GM21423 (cell line): Measurements from ENCODE around the gene HNRNPH1.
"Not testable (repeated sequence)": the region's sequence is repeated elsewhere in the genome, so short reads cannot be mapped to it uniquely, and the experiment has no call there.

ENCODE experiments used
- ATAC-seq: cut with Tn5 transposase; IDR thresholded peaks from one replicate; pipeline ENCODE4 v1.9.1; 2021; ENCODE audit warnings: mild to moderate bottlenecking, moderate library complexity; ENCODE audit not compliant: unreplicated experiment

HNRNPH1 gene, protein sequence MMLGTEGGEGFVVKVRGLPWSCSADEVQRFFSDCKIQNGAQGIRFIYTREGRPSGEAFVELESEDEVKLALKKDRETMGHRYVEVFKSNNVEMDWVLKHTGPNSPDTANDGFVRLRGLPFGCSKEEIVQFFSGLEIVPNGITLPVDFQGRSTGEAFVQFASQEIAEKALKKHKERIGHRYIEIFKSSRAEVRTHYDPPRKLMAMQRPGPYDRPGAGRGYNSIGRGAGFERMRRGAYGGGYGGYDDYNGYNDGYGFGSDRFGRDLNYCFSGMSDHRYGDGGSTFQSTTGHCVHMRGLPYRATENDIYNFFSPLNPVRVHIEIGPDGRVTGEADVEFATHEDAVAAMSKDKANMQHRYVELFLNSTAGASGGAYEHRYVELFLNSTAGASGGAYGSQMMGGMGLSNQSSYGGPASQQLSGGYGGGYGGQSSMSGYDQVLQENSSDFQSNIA

DNA sequence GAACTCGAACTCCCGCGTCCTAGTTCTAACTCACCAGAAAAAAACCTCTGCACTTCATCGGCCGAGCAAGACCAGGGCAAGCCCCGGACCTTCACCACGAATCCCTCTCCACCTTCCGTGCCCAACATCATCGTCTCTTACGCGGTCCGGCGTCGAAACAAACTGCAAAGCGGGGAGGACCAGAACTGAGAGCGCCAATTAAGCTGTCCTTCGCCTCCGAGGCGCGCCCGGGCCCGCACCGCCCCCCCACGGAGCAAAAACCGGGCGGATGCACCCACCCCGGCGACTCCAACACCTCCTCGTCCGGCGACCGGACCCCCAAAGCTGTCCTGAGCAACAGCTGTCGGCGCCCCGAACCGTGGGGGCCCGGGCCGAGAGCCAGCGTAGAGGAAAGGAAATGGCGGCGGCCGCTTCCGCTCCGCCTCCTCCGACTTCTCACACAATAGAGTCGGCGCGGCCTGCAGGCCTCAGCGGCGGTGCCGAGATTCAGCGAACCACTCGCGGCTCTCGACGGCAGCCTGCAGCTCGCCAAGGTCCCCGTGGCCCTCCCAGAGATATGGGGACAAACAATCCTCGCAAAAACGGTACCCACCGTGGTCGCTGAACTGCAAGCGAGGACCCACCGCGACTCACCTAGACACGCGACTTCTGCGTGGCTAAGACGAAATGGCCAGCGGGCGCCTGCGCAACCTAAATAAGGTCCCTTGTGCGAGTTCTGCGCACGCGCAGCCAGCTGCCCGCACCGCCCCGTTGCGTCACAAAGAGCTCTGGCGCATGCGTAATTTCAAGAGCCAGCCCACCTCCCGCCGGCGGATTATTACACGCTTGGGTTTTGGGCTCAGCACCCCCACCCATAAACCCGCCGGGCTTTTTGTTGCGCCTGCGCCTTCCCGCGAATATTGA lies at the start of gene HNRNPH1:
Gene HNRNPH1, minus strand, starts transcription at position 669 of the 903 bp plus-strand sequence. Its CDS starts 538 bp downstream, at position 131.
- ATAC-seq, result peak; percentile 71

DNA sequence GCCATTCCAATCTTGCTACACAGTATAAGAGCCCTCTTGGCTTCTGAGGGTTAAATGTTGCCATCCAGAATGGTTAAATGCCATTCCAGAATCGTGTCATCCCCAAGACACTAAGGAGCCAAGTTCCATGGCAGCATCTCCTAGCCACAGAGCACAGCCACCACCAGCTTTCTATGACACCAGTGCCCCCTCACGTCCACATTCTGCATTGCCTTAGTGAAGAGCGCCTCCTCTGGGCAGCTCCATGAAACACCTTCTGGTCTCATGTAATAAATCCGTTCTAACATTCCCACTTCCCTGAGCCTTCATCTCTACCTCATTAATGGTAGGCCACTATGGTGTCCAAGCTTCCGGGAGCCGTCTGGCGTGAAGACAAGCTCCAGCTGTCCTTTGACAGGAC lies 44.9 kb upstream of the HNRNPH1 start:
- ATAC-seq, result no peak

DNA sequence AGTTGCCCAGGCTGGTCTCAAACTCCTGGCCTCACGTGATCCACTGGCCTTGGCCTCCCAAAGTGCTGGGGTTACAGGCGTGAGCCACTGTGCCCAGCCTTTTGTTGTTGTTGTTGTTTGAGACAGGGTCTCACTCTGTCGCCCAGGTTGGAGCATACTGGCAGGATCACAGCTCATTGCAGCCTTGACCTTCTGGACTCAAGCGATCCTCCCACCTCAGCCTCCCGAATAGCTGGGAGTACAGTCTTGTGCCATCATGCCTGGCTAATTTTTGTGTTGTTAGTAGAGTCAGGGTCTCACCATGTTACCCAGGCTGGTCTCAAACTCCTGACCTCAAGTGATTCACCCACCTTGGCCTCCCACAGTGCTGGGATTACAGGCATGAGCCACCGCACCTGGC lies 38.2 kb upstream of the HNRNPH1 start:
- not testable (repeated sequence) for ATAC-seq

- ATAC-seq, result peak; percentile 61
Measured at GRCh38 chr5:179658179-179658856, 34.8 kb upstream of the HNRNPH1 start.

GRCh38 chr5:179657302-179658178 lies 34.1 kb upstream of the HNRNPH1 start:
- ATAC-seq, result peak; percentile 94

- not testable (repeated sequence) for ATAC-seq
Measured at GRCh38 chr5:179653135-179653534, 29.7 kb upstream of the HNRNPH1 start.

- ATAC-seq, result not testable (repeated sequence)
Measured at GRCh38 chr5:179650245-179650644, 26.8 kb upstream of the HNRNPH1 start.

- ATAC-seq, result not testable (repeated sequence)
Measured at GRCh38 chr5:179649166-179649703, 25.8 kb upstream of the HNRNPH1 start.

- ATAC-seq, result no peak
Measured at GRCh38 chr5:179648410-179648809, 24.9 kb upstream of the HNRNPH1 start.

DNA sequence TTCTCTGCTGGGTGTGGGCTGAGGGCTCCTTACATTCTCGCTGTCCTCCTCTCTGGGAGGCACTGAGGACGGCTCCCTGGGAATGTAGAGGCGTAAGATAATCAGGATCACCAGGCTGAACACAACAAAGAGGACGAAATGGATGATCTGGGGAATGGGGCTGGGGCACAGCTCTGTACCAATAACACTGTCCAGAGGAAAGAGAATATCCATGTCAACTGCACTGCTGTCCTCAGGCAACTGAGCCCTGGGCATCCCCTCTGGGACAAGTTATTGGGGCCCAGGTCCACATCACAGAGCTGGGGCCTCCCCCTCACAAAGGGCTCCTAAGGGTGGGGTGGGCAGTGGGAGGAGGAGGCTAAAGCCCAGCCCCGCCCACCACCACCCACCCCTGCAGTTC lies 21.3 kb upstream of the HNRNPH1 start:
- not testable (repeated sequence) for ATAC-seq

GRCh38 chr5:179643141-179643920 lies 19.9 kb upstream of the HNRNPH1 start:
- ATAC-seq, result not testable (repeated sequence)

DNA sequence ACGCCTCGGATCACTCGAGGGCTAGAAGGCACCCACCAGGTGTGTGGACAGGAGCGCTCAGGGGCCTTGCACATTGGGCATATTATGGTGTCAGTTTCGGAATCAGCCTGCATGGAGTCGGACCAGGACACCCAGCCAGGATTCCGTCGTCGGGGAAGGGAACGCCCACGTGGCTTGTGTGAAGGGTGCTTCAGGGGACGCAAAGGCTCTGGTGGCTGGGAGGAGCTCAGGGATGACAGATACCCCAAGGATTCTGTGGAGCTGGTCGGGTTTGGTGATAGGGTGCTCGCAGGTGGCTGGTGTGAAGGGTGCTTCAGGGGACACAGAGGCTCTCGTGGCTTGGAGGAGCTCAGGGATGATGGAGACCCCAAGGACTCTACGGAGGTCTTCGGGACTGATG lies 19.2 kb upstream of the HNRNPH1 start:
- ATAC-seq, result not testable (repeated sequence)

- ATAC-seq, result not testable (repeated sequence)
Measured at GRCh38 chr5:179641745-179642144, 18.3 kb upstream of the HNRNPH1 start.

DNA sequence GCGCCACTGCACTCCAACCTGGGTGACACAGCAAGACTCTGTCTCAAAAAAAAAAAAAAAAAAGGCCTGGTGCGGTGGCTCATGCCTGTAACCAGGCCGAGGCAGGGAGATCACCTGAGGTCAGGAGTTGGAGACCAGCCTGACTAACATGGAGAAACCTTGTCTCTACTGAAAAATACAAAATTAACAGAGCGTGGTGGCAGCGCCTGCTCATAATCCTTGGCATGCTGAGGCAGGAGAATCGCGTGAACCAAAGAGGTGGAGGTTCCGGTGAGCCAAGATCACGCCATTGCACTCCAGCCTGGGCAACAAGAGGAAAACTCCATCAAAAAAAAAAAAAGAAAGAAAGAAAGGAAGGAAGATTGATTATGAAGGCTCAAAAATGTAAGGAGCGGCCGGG lies 15.8 kb upstream of the HNRNPH1 start:
- ATAC-seq, result not testable (repeated sequence)

DNA sequence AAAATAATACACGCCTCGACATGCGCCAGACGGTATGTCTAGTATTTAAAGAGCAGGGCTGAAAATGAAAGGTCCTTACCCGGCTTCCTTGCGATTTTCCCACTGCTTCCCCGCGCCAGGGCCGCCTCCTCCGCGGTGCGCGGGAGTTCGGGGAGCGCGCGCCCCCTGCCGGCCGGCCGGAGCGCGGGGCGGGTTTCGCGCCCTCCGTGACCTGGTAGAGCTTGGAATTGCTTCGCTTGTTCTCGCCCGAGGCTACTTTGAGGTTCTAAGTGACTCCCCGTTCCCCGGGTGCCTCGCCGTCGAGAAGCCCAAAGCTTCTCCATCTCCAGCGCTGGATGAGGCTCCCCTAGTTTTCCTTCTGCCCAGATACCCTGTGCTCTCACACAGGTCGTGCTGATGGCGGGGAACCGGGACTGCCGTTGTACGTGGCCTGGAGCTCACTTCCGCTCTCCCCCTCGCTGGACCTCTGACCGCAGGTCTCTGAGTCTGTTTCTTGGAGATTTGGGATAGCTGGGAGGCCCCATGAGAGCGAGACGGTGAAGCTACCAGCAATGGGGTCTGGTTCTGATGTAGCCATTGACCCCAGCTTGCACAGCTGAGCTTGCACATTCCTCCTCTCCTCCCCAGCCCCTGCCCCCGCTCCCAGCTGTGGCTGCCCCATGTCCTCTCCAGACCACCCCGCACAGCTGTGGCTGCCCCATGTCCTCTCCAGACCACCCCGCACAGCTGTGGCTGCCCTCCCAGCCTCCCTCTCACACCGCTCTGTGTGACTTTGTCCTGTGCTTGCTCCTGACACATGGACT lies 11.1 kb upstream of the HNRNPH1 start:
- peak; percentile 94 for ATAC-seq

GRCh38 chr5:179633501-179634369 lies 10.3 kb upstream of the HNRNPH1 start:
- ATAC-seq, result peak; percentile 44

GRCh38 chr5:179624841-179625271 lies 1.4 kb upstream of the HNRNPH1 start:
- ATAC-seq, result no peak
